Fibroblast of pulmonary artery (primary cell): ENCODE measurements around the gene AADACL3.

Source experiments
- DNase-seq: peaks from one replicate; pipeline ENCODE4 v3.0.0-alpha.2; 2010; ENCODE audit warnings: low read depth
- H3K4me3 ChIP-seq: replicated peaks from 2 replicates; pipeline ENCODE4 v1.5.1; 2011; ENCODE audit warnings: low read depth, mild to moderate bottlenecking, control low read depth, low read length, moderate library complexity
- TF ChIP-seq, protein P1 (sequence below): IDR thresholded peaks from 2 replicates; pipeline ENCODE4 v1.5.1; 2011; ENCODE audit warnings: mild to moderate bottlenecking, control low read depth, low read length, inconsistent platforms; ENCODE audit errors: missing control alignments

The AADACL3 gene

GRCh38 chr1:12754738-12755137 lies 38.8 kb downstream of the AADACL3 start:
- TF ChIP-seq, protein P1, sequence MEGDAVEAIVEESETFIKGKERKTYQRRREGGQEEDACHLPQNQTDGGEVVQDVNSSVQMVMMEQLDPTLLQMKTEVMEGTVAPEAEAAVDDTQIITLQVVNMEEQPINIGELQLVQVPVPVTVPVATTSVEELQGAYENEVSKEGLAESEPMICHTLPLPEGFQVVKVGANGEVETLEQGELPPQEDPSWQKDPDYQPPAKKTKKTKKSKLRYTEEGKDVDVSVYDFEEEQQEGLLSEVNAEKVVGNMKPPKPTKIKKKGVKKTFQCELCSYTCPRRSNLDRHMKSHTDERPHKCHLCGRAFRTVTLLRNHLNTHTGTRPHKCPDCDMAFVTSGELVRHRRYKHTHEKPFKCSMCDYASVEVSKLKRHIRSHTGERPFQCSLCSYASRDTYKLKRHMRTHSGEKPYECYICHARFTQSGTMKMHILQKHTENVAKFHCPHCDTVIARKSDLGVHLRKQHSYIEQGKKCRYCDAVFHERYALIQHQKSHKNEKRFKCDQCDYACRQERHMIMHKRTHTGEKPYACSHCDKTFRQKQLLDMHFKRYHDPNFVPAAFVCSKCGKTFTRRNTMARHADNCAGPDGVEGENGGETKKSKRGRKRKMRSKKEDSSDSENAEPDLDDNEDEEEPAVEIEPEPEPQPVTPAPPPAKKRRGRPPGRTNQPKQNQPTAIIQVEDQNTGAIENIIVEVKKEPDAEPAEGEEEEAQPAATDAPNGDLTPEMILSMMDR = no peak
- H3K4me3 ChIP-seq = no peak overlapping the region

GRCh38 chr1:12756273-12756672 lies 40.4 kb downstream of the AADACL3 start:
- no peak overlapping the region for H3K4me3 ChIP-seq
- TF ChIP-seq, protein P1 = no peak
- DNase-seq = no peak

More at GRCh38 chr1:12754738-12755137, 38.8 kb downstream of the AADACL3 start:
- DNase-seq = no peak

DNA sequence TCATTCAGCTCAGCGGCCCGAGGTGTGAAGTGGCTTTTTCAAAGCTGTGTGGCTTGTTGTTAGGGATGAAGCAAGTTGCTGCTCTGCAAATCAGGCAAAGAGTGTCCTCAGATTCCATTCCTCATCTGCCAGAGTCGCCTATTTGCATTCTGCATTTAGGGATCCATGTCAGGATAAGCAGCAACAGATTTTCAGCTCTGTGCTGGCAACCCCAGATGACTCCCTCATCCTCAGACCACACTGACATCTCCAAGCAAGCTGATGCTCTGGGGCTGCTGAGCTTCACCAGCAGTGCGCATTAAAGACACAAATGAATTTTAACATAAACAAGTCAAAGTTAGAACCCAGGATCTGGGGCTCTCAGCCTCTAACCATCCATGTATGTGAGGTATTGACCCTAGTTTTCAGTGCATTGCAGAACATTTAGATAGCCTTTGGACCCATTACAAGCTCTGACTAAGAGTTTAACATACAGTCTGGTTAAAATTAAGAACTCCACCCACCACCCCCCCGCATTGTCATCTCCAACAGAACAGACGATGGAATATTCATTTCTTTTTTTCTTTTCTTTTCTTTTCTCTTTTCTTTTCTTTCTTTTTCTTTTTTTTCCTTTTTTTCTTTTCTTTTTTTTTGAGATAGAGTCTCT lies 41.0 kb downstream of the AADACL3 start:
- no peak overlapping the region for H3K4me3 ChIP-seq
- no peak for DNase-seq
- TF ChIP-seq, protein P1 = no peak

GRCh38 chr1:12757836-12758235 lies 41.9 kb downstream of the AADACL3 start:
- H3K4me3 ChIP-seq = no peak overlapping the region
- no peak for DNase-seq
- TF ChIP-seq, protein P1 = no peak

- DNase-seq = no peak
- TF ChIP-seq, protein P1 = no peak
- H3K4me3 ChIP-seq = no peak overlapping the region
Measured at GRCh38 chr1:12760256-12760795, 44.4 kb downstream of the AADACL3 start.

DNA sequence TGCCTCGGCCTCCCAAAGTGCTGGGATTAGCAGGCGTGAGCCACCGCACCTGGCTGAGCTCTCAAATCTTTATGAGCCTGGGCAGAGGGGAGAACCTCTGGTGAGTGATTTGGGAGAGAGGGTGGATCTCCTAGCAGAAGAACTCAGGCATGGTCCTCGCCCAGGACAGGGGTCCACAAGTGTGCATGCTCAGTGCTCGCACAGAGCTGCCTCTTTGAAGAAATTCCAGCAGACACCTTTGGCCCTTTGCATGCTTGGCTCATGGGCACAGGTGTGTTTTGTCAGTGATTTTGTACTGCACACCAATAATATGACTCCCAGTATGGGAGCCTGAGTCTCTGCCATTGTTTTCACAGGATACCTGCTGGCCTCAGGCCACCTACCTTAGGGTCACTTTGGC lies 45.9 kb downstream of the AADACL3 start:
- no peak for DNase-seq
- TF ChIP-seq, protein P1 = no peak
- no peak overlapping the region for H3K4me3 ChIP-seq

DNA sequence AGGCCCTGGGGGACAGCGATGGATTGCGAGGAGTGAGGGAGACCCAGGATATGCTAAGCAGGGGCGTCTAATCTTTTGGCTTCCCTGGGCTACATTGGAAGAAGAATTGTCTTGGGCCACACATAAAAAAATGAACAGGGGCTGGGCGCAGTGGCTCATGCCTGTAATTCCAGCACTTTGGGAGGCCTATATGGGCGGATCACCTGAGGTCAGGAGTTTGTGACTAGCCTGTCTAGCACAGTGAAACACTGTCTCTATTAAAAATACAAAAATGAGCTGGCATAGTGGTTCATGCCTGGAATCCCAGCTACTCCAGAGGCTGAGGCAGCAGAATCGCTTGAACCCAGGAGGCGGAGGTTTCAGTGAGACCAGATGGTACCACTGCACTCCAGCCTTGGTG lies 46.9 kb downstream of the AADACL3 start:
- no peak overlapping the region for H3K4me3 ChIP-seq
- TF ChIP-seq, protein P1 = no peak
- DNase-seq = no peak
